Mammary epithelial cell (primary cell): ENCODE data around the gene COL5A1.

Experiments
- CTCF ChIP-seq, 2 donors: IDR thresholded peaks in 1 of 2; conservative IDR thresholded peaks in 1 of 2; 2 replicates each; pipeline ENCODE4 v1.5.1; 2011 to 2012; ENCODE audit warnings: inconsistent platforms in 2 of 2, low read length in 2 of 2, mild to moderate bottlenecking in 2 of 2, control low read depth in 1 of 2, low read depth in 1 of 2; ENCODE audit not compliant: insufficient read depth in 1 of 2; ENCODE audit errors: extremely low read depth in 1 of 2
- EZH2 ChIP-seq: IDR thresholded peaks from 2 replicates; pipeline ENCODE4 v1.6.1; 2012; ENCODE audit warnings: low read length, inconsistent platforms, borderline replicate concordance

DNA sequence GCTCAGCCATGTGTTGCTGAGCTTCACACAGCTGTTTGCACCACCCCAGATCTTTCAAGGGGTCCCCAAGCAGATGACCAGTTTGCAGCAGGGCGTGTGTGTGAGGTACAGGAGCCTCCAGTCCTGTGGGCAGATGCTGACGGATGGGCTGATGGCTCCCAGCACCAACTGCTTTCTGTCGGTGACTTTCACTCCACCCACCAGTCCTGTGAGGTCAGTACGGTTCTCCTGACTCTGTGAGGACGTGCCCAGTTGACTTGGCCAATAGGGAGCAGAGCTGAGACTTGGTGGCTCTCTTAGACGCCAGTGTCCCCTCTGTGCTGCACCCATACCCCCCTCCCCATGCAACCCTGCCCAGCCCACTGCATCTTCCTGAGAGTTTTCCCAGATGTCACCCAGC lies 19.7 kb downstream of the COL5A1 start:
- no peak for TF ChIP-seq CTCF (conservative IDR thresholded peaks at IDR 0.05 in 1 of 2, IDR thresholded peaks at IDR 0.05 in 1 of 2; ENCODE audit: extremely low read depth in 1 of 2, insufficient read depth in 1 of 2, low read depth in 1 of 2, low read length in 2 of 2)
- no peak for TF ChIP-seq EZH2
